ENCODE results near the gene ICE1. TPM values are rescaled to one million over a fixed set of nuclear protein-coding genes. Genes with fewer than 3 reads are reported as not detected.
"Not testable (repeated sequence)": the region's sequence is repeated elsewhere in the genome, so short reads cannot be mapped to it uniquely, and the experiment has no call there.

The ICE1 gene
- total RNA-seq, 1 donor = 35.4 TPM

DNA sequence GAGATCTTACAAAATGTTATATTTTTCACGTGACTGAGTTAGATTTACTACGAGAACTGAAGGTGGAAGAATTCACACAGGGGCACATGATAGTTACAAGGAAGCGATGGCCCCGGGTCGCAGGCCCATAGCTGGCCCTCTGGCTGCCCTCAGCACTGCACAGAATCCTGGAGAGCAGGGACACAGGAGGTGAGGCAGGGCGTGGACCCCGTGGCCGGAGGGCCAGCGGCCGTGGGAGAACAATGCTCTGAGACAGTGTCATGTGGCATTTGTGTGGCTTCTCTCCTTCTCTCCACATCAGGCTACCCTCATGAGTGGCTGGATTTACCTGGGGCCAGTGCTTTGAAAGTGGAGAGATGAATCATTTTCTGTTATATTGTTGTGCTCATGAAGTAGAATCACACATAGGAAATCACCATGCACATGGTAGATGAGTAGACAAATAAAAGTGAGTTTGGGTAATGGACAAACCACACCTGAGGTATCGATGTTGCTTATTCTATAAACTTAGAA lies 89.5 kb downstream of the ICE1 start:
- no peak overlapping the region for H3K4me3 ChIP-seq (ENCODE audit: low read depth, low read length)
- TF ChIP-seq, protein P1, sequence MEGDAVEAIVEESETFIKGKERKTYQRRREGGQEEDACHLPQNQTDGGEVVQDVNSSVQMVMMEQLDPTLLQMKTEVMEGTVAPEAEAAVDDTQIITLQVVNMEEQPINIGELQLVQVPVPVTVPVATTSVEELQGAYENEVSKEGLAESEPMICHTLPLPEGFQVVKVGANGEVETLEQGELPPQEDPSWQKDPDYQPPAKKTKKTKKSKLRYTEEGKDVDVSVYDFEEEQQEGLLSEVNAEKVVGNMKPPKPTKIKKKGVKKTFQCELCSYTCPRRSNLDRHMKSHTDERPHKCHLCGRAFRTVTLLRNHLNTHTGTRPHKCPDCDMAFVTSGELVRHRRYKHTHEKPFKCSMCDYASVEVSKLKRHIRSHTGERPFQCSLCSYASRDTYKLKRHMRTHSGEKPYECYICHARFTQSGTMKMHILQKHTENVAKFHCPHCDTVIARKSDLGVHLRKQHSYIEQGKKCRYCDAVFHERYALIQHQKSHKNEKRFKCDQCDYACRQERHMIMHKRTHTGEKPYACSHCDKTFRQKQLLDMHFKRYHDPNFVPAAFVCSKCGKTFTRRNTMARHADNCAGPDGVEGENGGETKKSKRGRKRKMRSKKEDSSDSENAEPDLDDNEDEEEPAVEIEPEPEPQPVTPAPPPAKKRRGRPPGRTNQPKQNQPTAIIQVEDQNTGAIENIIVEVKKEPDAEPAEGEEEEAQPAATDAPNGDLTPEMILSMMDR (IDR thresholded peaks at IDR 0.05; ENCODE audit: insufficient read depth, low read depth, low read length) = no peak
- no peak for DNase-seq (ENCODE audit: low read depth)

DNA sequence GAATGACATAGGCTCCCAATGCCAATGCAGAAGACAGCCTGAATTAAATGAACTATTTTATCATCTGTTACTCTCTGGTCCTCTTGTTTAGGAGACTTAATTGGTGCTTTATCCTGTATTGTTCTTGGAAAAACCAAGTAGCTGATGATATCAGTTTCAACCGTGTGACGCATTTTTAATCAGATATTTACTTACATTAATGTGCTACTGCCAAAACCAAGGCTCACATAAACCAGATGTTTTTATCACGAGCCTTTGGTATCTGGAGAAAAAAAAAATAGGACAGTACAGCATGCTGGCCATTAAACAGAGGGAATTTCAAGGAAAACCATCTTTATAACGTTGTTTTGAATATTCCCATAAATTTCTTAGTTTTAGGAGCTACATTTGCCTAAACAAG lies 90.1 kb downstream of the ICE1 start:
- TF ChIP-seq, protein P1 (IDR thresholded peaks at IDR 0.05; ENCODE audit: insufficient read depth, low read depth, low read length) = no peak
- DNase-seq (ENCODE audit: low read depth) = peak; percentile 23
- H3K4me3 ChIP-seq (ENCODE audit: low read depth, low read length) = no peak overlapping the region

DNA sequence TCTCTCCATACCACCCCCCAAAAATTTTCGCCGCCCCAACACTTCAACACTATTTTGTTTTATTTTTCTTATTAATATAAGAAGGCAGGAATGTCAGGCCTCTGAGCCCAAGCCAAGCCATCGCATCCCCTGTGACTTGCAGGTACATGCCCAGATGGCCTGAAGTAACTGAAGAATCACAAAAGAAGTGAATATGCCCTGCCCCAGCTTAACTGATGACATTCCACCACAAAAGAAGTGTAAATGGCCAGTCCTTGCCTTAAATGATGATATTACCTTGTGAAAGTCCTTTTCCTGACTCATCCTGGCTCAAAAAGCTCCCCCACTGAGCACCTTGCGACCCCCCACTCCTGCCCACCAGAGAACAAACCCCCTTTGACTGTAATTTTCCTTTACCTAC lies 98.1 kb downstream of the ICE1 start:
- H3K4me3 ChIP-seq (ENCODE audit: low read depth, low read length); DNase-seq (ENCODE audit: low read depth): not testable (repeated sequence)

DNA sequence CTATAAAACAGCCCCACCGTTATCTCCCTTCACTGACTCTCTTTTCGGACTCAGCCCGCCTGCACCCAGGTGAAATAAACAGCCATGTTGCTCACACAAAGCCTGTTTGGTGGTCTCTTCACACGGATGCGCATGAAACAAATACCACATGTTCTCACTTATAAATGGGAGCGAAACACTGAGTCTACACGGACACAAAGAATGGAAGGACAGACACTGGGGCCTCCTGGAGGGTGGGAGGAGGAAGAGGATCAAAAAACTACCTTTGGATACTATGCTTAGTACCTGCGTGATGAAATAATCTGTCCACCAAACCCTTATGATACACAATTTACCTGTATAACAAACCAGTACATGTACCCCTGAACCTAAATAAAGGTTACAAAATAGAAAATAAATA lies 98.6 kb downstream of the ICE1 start:
- TF ChIP-seq, protein P1 (IDR thresholded peaks at IDR 0.05; ENCODE audit: insufficient read depth, low read depth, low read length) = no peak

DNA sequence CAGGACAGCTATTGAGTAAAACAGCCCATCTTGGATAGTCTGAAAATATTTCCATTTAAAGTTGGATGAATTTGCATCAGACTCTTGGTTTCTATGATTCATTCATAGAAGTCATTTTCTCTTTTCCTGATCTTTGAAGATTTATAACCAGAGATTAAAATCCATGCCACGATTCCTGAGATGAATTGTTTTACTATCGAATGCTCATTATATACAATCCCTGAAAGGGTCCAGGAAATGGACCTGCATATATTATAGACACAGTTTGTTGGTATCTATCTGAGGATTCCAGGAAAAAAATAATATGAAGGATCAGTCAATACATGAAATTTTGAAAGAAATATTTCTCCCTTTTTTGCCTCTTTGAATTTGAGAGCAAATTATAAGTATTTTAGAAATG lies 99.0 kb downstream of the ICE1 start:
- no peak for DNase-seq (ENCODE audit: low read depth)
- TF ChIP-seq, protein P1 (IDR thresholded peaks at IDR 0.05; ENCODE audit: insufficient read depth, low read depth, low read length) = no peak
- H3K4me3 ChIP-seq (ENCODE audit: low read depth, low read length) = no peak overlapping the region

More for the DNA sequence above, 98.6 kb downstream of the ICE1 start:
- no peak for DNase-seq (ENCODE audit: low read depth)
- no peak overlapping the region for H3K4me3 ChIP-seq (ENCODE audit: low read depth, low read length)

DNA sequence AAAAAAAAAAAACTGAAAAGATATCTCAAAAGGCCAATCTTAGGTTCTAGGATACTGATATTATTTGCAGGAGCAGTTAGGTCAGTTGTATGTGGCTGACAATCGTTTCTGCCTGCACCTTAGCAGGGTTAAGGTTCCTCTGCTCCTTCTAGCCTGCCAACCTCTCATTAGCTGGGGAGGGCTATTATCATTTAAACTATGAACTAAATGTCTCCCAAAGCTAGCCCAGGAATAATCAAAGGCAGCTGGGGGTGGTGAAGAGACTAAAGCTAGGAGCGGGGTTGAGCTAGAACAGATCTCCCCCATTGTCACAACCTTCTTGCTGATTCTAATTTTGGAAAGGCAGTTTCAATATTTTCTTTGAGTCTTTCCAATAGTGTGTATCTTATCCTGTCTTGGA lies 99.9 kb downstream of the ICE1 start:
- TF ChIP-seq, protein P1 (IDR thresholded peaks at IDR 0.05; ENCODE audit: insufficient read depth, low read depth, low read length) = no peak
- H3K4me3 ChIP-seq (ENCODE audit: low read depth, low read length) = no peak overlapping the region
- DNase-seq (ENCODE audit: low read depth) = no peak

DNA sequence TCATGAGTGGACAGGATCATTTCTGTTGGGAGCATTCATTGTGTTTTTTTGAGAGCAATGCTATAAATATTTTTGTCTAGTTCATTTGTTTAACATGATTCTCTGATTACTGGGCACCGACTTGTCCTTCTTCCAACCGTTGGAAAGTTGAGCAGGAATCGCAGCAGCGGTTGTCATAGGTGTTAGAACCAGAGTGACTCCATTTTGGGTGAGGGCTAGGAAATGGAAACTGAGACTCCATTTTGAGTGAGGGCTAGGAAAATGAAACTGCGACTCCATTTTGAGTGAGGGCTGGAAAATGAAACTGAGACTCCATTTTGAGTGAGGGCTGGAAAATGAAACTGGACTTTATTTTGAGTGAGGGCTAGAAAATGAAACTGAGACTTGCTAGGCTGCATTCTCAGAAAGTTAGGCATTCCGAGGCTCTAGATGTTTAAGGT lies 100.6 kb downstream of the ICE1 start:
- TF ChIP-seq, protein P1 (IDR thresholded peaks at IDR 0.05; ENCODE audit: insufficient read depth, low read depth, low read length) = no peak
- no peak overlapping the region for H3K4me3 ChIP-seq (ENCODE audit: low read depth, low read length)
- peak; percentile 31 for DNase-seq (ENCODE audit: low read depth)

Measured in fibroblast of villous mesenchyme (primary cell).